GM18526 (cell line): Measurements from ENCODE around the gene MYO6.

ENCODE experiments used
- POLR2A ChIP-seq: IDR thresholded peaks from 3 replicates; pipeline ENCODE4 v1.6.1; 2011; ENCODE audit not compliant: insufficient read length; ENCODE audit errors: extremely low read depth

The MYO6 gene

DNA sequence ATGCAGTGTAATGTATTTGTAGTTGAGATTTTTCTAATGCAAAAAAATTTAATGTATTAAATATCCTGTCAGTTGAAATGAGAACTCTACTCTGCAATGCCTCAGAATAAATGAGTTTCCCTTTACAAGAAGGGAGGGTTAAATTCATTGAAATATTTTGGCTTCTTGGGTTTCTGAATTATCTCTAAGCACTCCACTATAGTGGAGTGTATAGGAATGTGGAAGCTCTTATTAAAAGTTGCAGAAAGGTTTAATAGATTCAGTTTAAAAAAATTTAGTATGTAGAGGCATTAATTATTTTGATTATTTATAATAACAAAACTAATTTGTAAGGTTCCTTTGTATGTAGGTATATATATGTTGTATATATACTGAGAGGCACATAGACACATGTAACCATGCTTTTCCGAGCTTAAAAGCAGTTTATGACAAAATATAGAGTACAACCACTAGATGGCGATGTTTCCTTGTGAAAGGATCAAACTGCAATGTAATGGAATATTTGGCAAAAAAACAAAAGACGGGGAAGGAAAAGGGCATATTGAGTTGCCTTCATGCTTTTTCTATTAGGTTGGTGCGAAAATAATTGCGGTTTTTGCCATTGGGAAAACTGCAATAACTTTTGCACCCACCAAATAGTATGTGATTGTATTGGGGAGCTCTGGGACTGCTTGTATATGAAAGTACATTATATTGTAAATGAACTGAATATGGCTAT lies 144.2 kb downstream of the MYO6 start:
- TF ChIP-seq POLR2A, result no peak

DNA sequence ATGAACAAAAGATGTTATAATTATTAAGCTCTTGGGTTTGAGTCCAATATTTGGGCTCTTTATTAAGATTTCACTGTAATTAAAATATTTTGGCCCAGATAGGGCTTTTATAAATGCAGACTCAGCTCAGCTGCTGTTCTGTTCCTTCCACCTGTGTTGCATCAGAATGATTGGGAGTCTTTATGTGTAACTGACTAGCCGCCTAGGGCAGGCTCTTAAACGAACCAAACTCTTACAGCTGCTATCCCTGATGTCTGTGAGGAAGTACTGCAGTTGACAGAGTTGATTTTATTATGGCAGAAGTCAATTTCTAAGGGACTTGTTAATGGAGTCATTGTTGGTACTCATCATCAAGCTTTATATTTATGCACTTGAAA lies 144.7 kb downstream of the MYO6 start:
- TF ChIP-seq POLR2A, result no peak

DNA sequence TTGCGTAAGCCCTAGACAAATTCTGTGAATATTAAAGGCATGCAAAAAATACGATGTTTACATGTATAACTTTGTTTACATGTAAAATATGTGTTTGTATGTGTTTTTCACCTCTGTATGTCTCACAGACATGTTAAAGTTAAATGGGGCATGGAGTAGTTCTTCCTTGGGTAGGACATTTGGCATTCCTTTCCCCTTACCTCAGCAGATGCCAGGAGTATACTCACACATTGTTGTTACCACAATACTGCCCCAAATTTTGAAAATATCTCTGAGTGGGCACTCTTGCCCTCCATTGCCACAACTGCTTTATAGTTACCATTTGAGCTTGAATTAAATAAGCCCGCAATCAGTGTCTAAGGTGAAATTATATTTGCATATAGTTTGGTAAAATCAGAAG lies 147.5 kb downstream of the MYO6 start:
- TF ChIP-seq POLR2A, result no peak

DNA sequence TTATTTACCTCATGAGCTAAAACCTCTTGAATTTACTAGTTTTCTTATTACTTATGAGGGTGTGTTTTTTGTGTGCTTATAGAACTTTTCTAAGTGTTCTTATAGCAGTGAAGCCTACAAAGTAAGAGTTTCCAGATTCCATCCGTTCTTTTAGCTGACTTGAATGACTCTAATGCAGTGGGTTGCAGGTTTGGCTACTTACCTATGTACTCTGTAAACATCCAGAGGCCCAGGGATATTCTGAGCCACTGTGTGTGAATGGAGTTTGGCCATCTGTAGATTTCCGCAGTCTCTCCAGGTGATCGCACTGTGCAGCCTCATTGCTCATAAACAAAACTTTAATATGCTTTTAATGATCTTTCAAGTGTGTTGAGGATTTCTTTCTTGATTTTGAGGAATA lies 157.8 kb downstream of the MYO6 start:
- TF ChIP-seq POLR2A, result no peak

DNA sequence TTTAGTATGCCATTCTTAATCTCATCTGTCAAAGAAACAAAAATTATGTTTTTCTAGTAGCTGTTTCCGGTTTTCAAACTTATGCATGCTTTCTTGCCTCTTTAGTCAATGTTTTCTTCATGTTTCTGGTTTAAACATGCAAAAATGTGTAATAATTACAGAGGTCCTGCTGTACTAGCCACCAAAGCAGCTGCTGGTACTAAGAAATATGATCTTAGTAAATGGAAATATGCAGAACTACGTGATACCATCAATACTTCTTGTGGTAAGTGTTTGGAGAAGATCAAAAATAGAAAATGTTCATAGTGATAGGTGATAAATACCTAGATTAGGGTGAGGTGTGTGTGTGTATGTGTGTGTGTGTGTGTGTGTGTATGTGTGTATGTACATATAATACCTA lies 158.4 kb downstream of the MYO6 start:
- TF ChIP-seq POLR2A, result no peak

DNA sequence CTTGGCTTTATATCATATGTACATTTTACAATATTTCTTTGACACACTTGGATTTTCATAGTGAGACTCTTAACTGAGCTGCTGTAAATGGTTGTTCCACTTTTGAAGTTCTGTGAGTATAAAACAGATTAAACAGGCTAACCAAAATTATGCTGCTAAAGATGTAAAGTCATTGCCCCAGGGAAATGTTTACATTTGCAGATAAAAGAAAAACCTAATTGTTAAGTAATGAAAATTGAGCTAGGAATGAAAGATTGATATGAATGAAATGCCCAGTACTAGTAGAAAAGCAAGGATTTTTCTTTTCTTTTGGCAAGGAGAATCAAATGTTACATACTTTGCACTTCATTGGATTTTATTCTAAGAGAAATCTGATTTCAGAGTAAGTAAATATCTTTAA lies 164.0 kb downstream of the MYO6 start:
- no peak for TF ChIP-seq POLR2A

DNA sequence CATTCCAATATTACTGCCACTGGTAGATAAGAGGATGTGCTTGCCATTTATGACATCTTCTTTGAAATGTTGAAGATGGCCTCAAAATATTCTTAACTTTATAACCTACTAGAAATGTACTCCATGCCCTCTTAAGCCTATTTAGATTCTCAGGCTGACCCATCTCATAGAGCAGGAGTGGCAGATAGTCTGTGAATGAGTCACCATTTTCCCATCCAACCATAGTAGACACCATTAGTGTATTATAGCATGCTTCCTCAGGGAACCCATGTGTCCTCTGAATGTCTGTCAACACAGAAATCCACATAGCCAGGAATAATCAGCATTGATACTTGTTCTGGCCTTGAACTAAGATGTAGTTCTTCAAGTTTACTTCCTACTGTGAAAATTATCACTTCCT lies 173.2 kb downstream of the MYO6 start:
- no peak for TF ChIP-seq POLR2A

DNA sequence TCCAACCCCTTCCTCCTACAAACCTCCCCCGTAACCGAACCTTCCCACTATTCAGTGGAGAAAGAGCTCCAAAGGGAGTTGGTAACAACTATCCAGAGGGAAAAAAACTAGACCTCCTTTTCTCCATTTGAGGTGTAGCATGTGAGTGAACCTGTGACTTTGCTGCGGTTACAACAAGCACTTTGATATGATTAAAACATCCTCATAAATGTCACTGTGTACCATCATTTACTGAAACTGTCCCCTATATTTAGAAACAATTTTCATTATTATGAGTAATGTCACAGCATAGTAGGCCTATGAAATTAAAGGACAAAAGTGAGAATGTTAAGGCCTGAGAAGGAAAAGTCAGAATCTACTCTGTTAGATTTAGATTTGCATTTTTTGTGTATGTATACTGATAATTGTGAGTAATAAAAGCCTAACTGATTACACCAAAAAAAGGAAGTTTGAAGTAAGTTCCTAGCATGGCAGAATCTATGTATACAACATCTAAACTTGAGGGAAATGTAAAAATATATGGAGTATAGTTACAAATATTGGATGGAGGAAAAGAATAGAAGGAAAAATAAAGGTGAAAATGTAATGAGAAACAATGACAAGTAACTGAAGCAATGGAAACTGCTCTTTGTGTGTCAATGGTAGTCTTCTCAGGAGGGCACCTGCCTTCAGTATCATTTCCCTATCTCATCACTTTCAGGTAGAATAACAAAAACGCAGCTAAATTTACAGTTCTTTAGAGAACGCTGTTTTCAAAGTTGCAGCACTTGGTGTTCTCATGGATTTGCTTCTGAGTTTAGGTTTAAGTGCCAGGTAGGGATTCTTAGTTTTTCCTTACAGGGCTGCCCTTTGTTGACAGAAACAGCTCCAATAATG lies 177.5 kb downstream of the MYO6 start:
- no peak for TF ChIP-seq POLR2A

DNA sequence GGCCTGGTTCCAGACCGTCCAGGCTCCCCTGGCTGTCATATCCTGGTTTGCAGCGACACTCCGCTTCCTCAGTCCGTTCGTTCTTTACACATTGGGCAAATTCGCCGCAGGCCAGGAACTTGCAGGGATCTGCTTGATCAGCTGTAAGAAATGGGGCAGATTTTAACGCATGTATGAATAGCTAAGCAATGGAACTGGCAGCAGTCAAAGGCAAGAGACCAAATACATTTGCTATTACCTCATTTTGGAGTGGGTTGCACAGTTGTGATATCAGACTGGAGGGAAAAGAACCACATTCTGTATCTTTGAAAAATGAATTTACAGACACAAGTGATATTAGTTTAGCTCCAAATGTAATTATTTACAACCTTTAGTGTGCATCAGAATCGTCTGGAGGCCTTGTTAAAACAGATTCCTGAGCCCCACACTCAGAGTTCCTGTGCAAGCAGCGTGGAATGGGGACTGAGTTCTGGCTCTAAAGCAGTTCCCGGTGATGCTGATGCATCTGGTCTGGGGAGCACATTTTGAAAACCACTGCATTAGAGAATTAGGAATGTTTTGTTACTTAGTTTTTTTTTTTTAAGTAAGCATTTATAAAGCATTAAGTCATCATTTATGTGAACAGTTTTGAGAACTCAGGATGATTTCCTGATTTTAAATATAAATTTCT lies 182.1 kb downstream of the MYO6 start:
- no peak for TF ChIP-seq POLR2A

DNA sequence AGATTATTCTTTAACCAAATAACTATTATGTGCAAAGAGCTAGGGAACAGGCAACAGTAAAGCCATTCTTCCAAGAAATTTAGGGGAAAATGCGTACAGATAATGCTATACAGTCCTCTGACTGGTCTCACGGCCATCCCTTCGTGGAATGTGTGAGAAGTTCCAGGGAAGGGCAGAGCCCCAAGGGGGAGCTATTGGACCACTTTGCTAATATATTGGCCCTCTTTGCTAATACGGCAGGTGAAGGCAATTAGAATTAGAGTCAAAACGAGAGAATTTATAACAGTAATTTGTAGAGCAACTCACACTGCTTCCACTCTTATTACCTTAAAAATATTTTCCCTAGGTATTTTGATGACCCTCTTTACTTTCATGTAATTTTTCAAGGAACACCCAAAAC lies 183.0 kb downstream of the MYO6 start:
- TF ChIP-seq POLR2A, result no peak

DNA sequence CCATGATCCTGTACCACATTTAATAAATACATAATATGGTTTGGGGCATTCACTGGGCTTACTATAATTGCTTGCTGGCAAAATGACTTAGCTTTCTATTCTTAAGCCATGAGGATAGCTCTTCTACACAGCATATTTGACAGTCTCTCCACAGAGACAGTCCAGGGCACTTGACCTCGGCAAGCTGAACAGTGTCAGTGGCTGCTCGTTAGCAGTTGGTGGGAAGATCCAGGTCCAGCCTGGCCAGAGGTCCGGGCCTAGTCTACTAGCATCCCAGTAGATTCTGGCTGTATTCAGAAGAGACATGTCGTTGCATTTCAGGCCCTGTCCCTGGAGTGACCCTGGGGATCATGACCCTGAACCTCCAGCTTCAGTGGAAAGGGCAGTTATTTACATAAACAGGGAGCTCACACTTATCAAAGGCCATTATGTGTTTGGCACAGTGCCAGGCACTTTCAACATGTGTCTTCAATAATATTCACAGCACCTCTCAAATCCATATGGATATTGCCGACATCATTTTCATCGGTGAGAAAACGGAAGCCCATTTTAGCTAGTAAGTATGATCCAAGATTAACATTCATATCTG lies 184.4 kb downstream of the MYO6 start:
- TF ChIP-seq POLR2A, result no peak

DNA sequence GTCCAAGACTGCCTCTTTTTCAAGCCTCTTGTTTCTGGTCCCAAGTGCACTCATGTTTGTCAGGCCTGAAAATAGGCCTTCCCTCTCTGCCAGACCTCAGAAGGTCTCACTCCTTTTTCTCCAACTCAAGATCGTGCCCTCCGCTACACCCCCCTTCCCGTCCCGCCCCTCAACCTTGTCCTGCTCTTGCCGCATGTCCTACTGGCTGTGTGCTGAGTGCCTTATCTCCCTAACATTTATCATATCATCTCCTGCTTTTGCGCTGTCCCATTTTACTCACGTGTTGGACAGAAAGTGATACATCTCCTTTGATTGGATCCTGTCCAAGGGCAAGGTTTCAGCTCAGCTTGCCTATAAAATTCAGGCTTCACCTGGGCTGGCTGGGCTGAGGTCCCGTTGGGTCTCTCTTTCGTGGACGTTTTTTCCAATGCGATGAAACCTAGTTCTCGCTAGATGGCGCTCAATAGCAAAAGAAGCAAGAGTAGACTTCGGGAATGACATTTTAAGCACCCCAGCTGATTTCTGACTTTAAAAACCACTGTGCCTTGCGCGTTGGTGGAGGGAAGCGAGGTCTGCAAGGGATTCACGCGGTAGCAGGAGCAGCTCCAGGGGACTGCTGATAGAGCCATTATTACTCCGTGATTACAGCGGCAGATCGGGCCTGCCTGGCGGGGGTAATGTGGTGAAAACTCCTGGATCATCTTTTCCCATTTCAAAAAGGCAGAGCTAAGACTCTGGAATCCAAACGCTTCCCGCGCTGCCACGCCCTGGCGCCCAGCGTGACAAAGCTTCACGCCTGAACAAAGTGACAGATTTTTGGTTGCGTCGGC lies 185.8 kb downstream of the MYO6 start:
- TF ChIP-seq POLR2A, result no peak

DNA sequence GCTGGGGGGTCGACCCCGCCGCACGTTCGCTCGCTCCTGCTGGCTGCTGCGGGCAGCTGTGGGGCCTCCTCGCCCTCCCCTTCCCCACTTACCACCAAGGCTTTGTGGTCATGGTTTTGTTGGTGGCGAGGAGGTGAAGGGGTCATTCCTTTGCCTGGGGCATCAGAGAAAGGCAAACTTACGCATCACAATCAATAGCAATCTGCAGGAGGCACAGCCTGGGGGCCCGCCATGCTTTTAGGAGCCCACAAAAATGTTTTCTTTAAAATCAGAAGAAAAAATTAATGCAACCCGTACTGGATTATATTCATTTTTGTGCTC lies 186.4 kb downstream of the MYO6 start:
- no peak for TF ChIP-seq POLR2A

DNA sequence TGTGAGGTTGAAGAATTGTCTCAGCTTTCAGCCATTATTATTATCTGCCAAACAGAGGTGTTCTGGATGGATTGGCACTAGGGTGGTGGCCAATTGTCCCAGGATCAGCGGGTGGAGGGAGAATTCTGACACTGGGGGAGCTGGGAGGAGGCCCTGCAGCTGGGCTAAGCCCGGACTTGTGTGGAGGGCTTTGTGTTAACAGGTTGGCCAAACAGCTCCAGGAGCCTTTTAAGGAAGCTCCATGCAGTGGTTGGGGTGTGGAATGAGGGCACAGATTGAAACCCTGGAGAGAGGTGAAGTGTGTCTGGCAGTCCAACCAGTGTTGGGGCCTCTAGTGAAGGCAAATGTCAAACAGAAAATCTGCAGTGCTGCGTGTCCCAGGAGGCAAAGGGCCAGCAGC lies 187.6 kb downstream of the MYO6 start:
- TF ChIP-seq POLR2A, result no peak

DNA sequence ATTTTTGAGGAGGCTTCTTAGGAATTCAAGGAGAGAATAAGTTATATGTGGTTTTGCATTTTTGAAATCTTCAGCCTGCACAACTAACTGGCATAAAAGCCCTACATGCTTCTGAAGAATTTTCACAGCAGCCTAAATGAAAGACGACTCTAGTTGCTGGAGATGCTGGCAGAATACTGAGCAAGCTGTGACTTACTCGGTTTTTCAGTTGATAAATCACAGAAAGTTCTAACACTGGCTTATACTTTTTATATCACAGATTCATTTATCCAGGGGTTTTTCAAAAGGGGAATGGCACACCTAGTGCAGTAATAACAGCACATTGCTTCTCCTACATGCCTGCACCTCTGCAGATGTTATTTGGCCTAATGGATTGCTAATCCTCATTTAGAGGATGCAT lies 188.8 kb downstream of the MYO6 start:
- no peak for TF ChIP-seq POLR2A
